Adipocyte (in vitro differentiated cells): ENCODE measurements around the gene NAA10.
A peak's percentile ranks its signal among the peaks of the same experiment; 100 is the strongest.
"Not testable (repeated sequence)": the region's sequence is repeated elsewhere in the genome, so short reads cannot be mapped to it uniquely, and the experiment has no call there.

Experiments
- DNase-seq: peaks from one replicate; pipeline ENCODE4 v3.0.0-alpha.2; 2015; ENCODE audit warnings: low read depth
- H3K27me3 ChIP-seq: replicated peaks from 2 replicates; pipeline ENCODE4 v1.7.0; 2013; ENCODE audit warnings: mild to moderate bottlenecking, low read length, moderate library complexity; ENCODE audit not compliant: control insufficient read depth, insufficient read depth
- H3K36me3 ChIP-seq: 2 replicates; pipeline ENCODE4 v1.7.0; 2013; ENCODE audit warnings: low read length, mild to moderate bottlenecking, moderate library complexity; ENCODE audit not compliant: control insufficient read depth, insufficient read depth, severe bottlenecking
- H3K4me1 ChIP-seq: 2 replicates; pipeline ENCODE4 v1.7.0; 2013; ENCODE audit warnings: mild to moderate bottlenecking, low read length, moderate library complexity; ENCODE audit not compliant: control insufficient read depth, insufficient read depth
- H3K4me3 ChIP-seq: 2 replicates; pipeline ENCODE4 v1.7.0; 2013; ENCODE audit warnings: mild to moderate bottlenecking, low read length, moderate library complexity
- H3K9ac ChIP-seq: 2 replicates; pipeline ENCODE4 v1.7.0; 2013; ENCODE audit warnings: mild to moderate bottlenecking, low read length, moderate library complexity
- H3K9me3 ChIP-seq: 2 replicates; pipeline ENCODE4 v1.7.0; 2013; ENCODE audit warnings: mild to moderate bottlenecking, low read length, moderate library complexity; ENCODE audit not compliant: control insufficient read depth

Gene NAA10

GRCh38 chrX:153934762-153935325, at the start of gene NAA10:
TSS of gene NAA10 (minus strand) at chrX:153935037. CDS start at chrX:153934904, 133 bp downstream.
- H3K4me1 ChIP-seq = peaks cover 9% of the 10 kb centered on the region
- peak; percentile 87 for DNase-seq
- H3K27me3 ChIP-seq = peaks cover 4% of the 10 kb centered on the region
- H3K9ac ChIP-seq = peak within 1 kb of the TSS; percentile 95
- peaks cover 25% of the 10 kb centered on the region for H3K36me3 ChIP-seq
- H3K4me3 ChIP-seq = peak within 1 kb of the TSS; percentile 93
- no peaks in the 10 kb centered on the region for H3K9me3 ChIP-seq

DNA sequence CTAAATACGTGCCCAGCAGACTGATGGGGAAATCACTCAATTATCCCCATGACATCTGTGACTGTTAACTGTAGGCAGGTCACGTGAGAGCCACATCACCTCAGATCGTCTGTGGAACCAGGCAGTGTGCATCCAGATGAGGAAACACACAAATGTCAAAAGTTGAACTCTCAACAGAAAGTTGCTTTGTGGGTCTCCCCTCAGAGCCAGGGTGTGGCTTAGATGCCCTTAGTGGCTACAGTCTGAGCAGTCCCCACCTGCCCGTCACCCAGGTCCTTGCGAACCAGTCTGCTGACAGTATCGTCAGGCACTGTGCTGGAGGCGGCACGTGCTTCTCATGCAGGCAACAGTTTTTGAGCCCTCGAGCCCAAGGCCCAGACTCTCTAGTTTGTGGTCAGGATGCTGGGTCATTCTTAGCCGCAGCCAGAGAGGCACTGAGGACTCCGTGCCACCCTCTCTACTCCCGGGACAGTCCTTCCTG, 48.5 kb upstream of the NAA10 start:
- H3K4me3 ChIP-seq = no peak overlapping the region
- H3K36me3 ChIP-seq = no peaks in the 10 kb centered on the region
- H3K9me3 ChIP-seq = no peaks in the 10 kb centered on the region
- no peak overlapping the region for H3K9ac ChIP-seq
- peaks cover 3% of the 10 kb centered on the region for H3K27me3 ChIP-seq
- no peak for DNase-seq
- H3K4me1 ChIP-seq = peaks cover 3% of the 10 kb centered on the region

GRCh38 chrX:153981771-153982533, 47.1 kb upstream of the NAA10 start:
- Histone ChIP-seq H3K36me3 (no peaks in the 10 kb centered on the region), H3K27me3 (no peaks in the 10 kb centered on the region), H3K4me1 (peaks cover 3% of the 10 kb centered on the region), H3K9me3 (no peaks in the 10 kb centered on the region), H3K9ac (no peak overlapping the region), H3K4me3 (no peak overlapping the region)
- no peak for DNase-seq

DNA sequence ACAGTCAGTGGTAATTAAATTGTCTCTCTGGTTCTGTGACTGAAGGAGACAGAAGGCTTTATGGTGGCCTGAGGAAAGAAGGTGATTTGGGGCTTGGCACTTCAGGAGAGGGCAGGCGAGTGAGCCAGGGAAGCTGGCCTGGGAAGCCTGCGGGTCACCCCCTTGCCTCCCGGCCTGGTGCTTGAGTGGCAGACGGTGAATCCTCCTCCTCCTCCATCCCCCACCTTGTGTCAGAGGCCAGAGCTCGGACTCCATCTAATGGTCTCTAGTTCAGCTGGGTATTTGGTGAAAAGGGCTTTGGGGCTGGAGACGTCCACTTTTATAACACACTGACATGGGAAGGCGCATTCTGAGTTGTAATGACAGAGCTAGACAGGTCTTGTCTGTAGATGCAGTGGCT, 46.4 kb upstream of the NAA10 start:
- Histone ChIP-seq H3K4me1 (peaks cover 3% of the 10 kb centered on the region), H3K4me3 (no peak overlapping the region), H3K9me3 (no peaks in the 10 kb centered on the region), H3K36me3 (no peaks in the 10 kb centered on the region), H3K9ac (no peak overlapping the region), H3K27me3 (no peaks in the 10 kb centered on the region)
- no peak for DNase-seq

- not testable (repeated sequence) for H3K36me3 ChIP-seq, H3K9ac ChIP-seq
Observed at GRCh38 chrX:153980394-153980793, 45.6 kb upstream of the NAA10 start.

GRCh38 chrX:153974726-153975286, 40.0 kb upstream of the NAA10 start:
- no peak overlapping the region for H3K4me3 ChIP-seq
- H3K36me3 ChIP-seq = no peaks in the 10 kb centered on the region
- no peak for DNase-seq
- no peaks in the 10 kb centered on the region for H3K9me3 ChIP-seq
- peaks cover 19% of the 10 kb centered on the region for H3K4me1 ChIP-seq
- H3K27me3 ChIP-seq = no peaks in the 10 kb centered on the region
- H3K9ac ChIP-seq = no peak overlapping the region

More at GRCh38 chrX:153980394-153980793, 45.6 kb upstream of the NAA10 start:
- H3K9me3 ChIP-seq, DNase-seq, H3K4me3 ChIP-seq, H3K4me1 ChIP-seq, H3K27me3 ChIP-seq: not testable (repeated sequence)

DNA sequence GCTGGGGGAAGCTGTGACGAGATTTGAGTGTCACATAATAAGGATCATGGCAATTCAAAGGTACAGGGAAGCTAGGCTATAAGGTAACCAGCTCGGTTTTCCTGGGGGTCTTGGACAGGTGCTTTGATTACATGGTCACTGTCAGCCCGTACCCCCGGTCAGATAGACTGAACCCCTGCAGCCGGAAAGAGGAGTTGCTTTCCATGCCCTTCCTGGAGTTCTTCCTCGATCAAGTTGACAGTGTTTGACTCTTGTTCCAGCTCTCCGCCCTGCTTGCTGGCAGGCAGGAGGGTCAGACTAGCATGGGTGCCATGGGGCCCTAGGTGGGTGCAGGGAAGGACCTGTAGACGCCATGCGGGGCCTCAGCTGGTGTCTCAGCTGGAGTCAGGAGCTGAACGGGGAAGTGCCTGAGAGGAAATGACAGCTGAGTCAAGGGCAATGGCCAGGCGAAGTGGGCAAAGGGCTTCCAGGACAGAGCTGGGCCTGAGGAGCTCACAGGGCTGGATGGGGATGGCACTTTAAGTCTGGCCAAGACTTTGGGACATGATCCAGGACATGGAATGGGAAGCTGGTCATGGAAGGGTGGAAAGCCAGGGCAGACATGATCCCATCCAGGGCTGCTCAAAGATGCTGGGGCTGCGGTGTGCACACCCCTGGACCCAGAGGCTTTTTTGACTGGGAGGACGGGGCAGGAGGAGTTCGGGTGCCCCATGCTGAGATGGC, 39.3 kb upstream of the NAA10 start:
- H3K9me3 ChIP-seq = no peaks in the 10 kb centered on the region
- peak overlapping the region; percentile 100 for H3K9ac ChIP-seq
- no peak for DNase-seq
- H3K4me3 ChIP-seq = peak overlapping the region; percentile 99
- peaks cover 22% of the 10 kb centered on the region for H3K4me1 ChIP-seq
- no peaks in the 10 kb centered on the region for H3K36me3 ChIP-seq
- no peaks in the 10 kb centered on the region for H3K27me3 ChIP-seq

DNA sequence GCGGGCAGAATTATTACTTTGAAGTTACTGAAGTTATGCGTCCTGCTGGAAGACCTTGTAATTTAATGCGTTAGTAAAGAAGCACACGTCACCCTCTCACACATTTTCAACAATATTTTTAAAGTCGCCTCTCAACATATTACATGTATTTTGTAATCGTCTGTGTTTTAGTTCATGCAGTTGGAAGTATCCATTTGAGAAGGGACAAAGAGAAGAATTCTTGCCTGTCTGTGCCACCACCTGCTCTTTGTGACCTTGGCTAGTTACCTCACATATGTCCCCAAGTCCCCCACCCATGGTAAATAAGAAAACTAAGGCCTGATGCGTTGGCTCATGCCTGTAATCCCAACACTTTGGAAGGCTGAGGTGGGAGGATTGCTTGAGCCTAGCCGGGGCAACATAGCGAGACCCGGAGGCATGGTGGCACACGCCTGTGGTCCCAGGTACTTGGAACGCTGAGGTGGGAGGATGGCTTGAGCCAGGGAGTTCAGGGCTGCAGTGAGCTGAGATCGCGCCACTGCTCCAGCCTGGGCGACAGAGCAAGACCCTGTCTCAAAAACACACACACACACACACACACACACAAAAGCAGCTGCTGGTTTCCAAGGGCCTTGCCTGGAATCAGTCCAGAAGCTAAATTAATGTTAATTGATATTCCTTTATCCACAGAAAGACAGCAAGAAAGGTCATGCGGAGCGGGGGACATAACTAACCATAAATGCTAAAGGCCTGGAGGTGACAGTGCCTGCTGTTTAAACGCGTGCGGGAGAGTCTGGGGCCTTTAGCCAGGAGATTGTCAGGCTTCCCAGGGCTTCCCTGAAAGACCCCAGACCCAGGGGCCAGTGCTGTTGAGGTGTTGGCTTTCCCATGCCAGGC, 38.5 kb upstream of the NAA10 start:
- H3K27me3 ChIP-seq = no peaks in the 10 kb centered on the region
- H3K36me3 ChIP-seq = no peaks in the 10 kb centered on the region
- H3K9me3 ChIP-seq = no peaks in the 10 kb centered on the region
- peaks cover 30% of the 10 kb centered on the region for H3K4me1 ChIP-seq
- no peak for DNase-seq
- peak overlapping the region; percentile 100 for H3K9ac ChIP-seq
- H3K4me3 ChIP-seq = peak overlapping the region; percentile 99

GRCh38 chrX:153972368-153973126, 37.7 kb upstream of the NAA10 start, which contains the start of gene TMEM187:
TSS of gene TMEM187 (plus strand) at chrX:153972754. CDS start at chrX:153982063, 9,309 bp downstream.
- H3K4me1 ChIP-seq = peaks cover 38% of the 10 kb centered on the region
- H3K27me3 ChIP-seq = no peaks in the 10 kb centered on the region
- no peaks in the 10 kb centered on the region for H3K9me3 ChIP-seq
- no peaks in the 10 kb centered on the region for H3K36me3 ChIP-seq
- peak; percentile 90 for DNase-seq
- peak within 1 kb of the TSS; percentile 99 for H3K4me3 ChIP-seq
- H3K9ac ChIP-seq = peak within 1 kb of the TSS; percentile 100
